Measurements from ENCODE around the gene YY1.
"Not testable (repeated sequence)": the region's sequence is repeated elsewhere in the genome, so short reads cannot be mapped to it uniquely, and the experiment has no call there.

YY1 gene

GRCh38 chr14:100215330-100215885, 23.5 kb upstream of the YY1 start:
- H3K9me3 ChIP-seq (ENCODE audit: control insufficient read depth, low read depth, low read length) = no peaks in the 10 kb centered on the region

DNA sequence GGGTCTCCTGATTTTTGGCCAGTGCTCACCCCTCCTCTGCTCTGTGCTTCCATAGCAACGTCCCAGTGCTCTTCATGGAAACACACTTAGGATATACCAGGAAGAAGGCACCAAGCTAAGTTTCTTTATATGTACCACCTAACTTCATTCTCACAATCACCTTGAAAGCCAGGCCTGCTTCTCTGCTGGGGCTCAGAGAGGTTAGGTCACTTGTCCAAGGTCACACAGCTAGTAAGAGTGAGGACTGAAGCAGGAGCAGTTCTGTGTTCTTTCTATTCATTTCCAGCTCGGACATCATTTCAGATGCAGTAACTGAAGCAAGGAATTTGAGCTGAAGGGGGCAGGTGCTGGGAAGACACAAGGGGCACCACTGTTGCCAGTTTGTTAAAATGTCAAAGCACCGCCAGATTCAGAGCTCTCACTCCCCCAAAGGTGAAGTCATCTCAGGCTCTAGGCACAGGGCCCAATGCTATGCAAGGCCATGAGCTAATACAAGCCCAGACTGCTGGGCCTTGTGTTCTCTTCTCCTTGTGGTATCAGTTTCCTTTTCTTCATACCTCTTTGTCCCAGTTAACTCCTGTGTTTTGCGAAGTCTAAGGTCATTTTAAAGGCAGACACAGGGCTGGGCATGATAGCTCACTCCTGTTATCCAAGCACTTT, 19.7 kb upstream of the YY1 start:
- H3K9me3 ChIP-seq (ENCODE audit: control insufficient read depth, low read depth, low read length) = no peaks in the 10 kb centered on the region
- no peak overlapping the region for H3K27ac ChIP-seq (ENCODE audit: low read length)
- no peaks in the 10 kb centered on the region for H3K27me3 ChIP-seq (ENCODE audit: control insufficient read depth, insufficient read depth, low read length)
- no peak overlapping the region for H3K4me3 ChIP-seq (ENCODE audit: low read length)
- H3K36me3 ChIP-seq (ENCODE audit: control insufficient read depth, low read depth, low read length) = no peaks in the 10 kb centered on the region
- H3K4me1 ChIP-seq (ENCODE audit: control insufficient read depth, low read depth, low read length) = peaks cover 33% of the 10 kb centered on the region
- no peak overlapping the region for H3K9ac ChIP-seq (ENCODE audit: low read length)

More at GRCh38 chr14:100215330-100215885, 23.5 kb upstream of the YY1 start:
- Histone ChIP-seq H3K27ac (ENCODE audit: low read length) (no peak overlapping the region), H3K27me3 (ENCODE audit: control insufficient read depth, insufficient read depth, low read length) (no peaks in the 10 kb centered on the region), H3K9ac (ENCODE audit: low read length) (no peak overlapping the region), H3K4me1 (ENCODE audit: control insufficient read depth, low read depth, low read length) (peaks cover 5% of the 10 kb centered on the region), H3K4me3 (ENCODE audit: low read length) (no peak overlapping the region), H3K36me3 (ENCODE audit: control insufficient read depth, low read depth, low read length) (no peaks in the 10 kb centered on the region)

- Histone ChIP-seq H3K27ac (ENCODE audit: low read length) (peak overlapping the region; percentile 73), H3K4me1 (ENCODE audit: control insufficient read depth, low read depth, low read length) (peaks cover 32% of the 10 kb centered on the region), H3K36me3 (ENCODE audit: control insufficient read depth, low read depth, low read length) (no peaks in the 10 kb centered on the region), H3K9ac (ENCODE audit: low read length) (peak overlapping the region; percentile 56), H3K9me3 (ENCODE audit: control insufficient read depth, low read depth, low read length) (no peaks in the 10 kb centered on the region), H3K4me3 (ENCODE audit: low read length) (peak overlapping the region; percentile 59), H3K27me3 (ENCODE audit: control insufficient read depth, insufficient read depth, low read length) (no peaks in the 10 kb centered on the region)
Observed at GRCh38 chr14:100221533-100222223, 17.3 kb upstream of the YY1 start.

DNA sequence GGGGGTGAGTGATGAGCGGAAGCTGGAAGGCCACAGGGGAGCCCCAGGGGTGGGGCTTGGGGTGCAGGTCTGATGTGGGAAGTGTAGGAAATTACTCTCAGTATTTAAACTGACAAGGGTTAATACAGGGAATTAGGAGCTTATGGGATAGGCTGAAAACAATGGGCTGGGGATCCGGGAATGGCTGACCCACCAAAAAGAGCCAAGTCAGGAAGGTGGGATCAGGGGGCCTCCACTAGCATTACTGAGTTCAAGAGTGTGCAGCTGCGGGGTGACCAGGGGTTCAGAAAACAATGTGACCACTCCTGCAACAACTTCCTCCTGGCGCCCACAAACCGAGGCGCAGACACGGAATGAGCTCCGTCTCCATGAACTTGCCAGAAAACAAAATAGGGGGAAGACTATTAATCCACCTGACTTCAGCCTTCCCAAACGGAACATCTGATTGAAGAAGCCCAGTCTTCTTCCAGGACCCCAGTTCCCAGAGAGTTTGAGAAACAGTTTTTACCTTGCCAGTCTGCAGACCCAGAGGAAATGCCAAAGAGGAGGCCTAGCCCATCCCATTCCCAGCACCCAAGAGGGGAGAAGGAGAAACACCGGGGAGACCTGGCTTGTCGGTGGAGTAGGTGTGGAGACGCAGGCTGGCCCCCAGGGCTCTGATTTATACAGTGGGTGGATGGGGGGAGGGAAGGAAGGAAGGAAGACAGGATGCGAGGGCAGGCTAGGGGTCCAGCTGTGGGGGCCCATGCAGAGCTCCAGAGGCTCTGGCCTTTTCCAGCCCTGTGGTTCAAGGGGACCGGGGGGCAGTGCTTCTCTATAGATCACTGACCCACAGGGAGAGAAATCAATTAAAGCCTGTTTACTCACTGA, 16.5 kb upstream of the YY1 start:
- H3K4me1 ChIP-seq (ENCODE audit: control insufficient read depth, low read depth, low read length) = peaks cover 32% of the 10 kb centered on the region

GRCh38 chr14:100223332-100224201, 15.4 kb upstream of the YY1 start:
- peak overlapping the region; percentile 57 for H3K27ac ChIP-seq (ENCODE audit: low read length)
- no peaks in the 10 kb centered on the region for H3K27me3 ChIP-seq (ENCODE audit: control insufficient read depth, insufficient read depth, low read length)
- peaks cover 32% of the 10 kb centered on the region for H3K4me1 ChIP-seq (ENCODE audit: control insufficient read depth, low read depth, low read length)

More for the DNA sequence above, 16.5 kb upstream of the YY1 start:
- Histone ChIP-seq H3K9me3 (ENCODE audit: control insufficient read depth, low read depth, low read length) (no peaks in the 10 kb centered on the region), H3K36me3 (ENCODE audit: control insufficient read depth, low read depth, low read length) (no peaks in the 10 kb centered on the region), H3K27me3 (ENCODE audit: control insufficient read depth, insufficient read depth, low read length) (no peaks in the 10 kb centered on the region), H3K4me3 (ENCODE audit: low read length) (peak overlapping the region; percentile 59), H3K27ac (ENCODE audit: low read length) (peak overlapping the region; percentile 73), H3K9ac (ENCODE audit: low read length) (peak overlapping the region; percentile 56)

DNA sequence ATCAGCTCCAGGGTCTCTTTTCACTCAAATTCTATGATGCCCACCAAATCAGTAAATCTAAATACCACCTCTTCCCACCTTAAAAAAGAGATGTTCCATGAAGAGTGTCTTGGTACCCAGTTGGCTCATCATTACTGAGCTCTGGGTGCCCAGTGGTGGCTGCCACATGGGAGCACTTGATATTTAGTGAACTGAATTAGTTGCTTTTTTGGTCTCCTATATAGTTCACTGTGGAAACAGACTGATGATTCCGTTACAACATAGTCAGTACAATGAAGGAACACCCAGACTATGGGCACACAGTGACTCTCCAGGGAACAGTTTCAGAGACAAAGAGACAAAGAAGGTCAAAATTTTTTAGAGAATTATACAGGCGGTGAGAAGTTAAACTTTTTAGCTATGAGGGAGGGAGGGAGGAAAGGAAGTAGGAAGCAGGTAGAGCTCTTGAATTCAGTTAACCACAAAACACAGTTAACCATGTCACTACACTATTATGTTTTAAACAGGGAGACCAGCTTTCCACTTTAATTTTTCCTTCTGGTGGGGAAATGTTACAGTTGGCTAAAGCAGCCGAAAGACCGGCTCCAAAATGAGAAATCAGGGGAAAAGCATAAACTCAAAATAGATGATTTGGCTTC, 14.6 kb upstream of the YY1 start:
- H3K4me3 ChIP-seq (ENCODE audit: low read length) = no peak overlapping the region
- H3K27ac ChIP-seq (ENCODE audit: low read length) = no peak overlapping the region

More at GRCh38 chr14:100223332-100224201, 15.4 kb upstream of the YY1 start:
- Histone ChIP-seq H3K4me3 (ENCODE audit: low read length) (no peak overlapping the region), H3K9me3 (ENCODE audit: control insufficient read depth, low read depth, low read length) (no peaks in the 10 kb centered on the region), H3K36me3 (ENCODE audit: control insufficient read depth, low read depth, low read length) (peaks cover 3% of the 10 kb centered on the region), H3K9ac (ENCODE audit: low read length) (peak overlapping the region; percentile 7)

DNA sequence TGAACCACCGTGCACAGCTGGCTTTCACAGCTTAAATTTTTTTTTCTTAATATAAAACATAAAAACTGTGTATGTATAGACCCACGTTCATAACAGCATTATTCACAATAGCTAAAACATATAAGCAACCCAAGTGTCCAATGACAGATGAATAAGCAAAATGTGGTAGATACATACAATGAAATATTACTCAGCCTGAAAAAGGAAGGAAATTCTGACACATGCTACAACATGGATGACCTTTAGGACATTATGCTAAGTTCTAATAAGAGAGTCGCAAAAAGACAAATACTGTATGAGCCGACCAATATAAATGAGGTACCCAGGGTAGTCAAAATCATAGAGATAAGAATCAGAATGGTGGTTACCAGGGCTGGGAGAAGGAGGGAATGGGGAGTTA, 13.8 kb upstream of the YY1 start:
- H3K4me1 ChIP-seq (ENCODE audit: control insufficient read depth, low read depth, low read length) = peaks cover 32% of the 10 kb centered on the region
- no peaks in the 10 kb centered on the region for H3K9me3 ChIP-seq (ENCODE audit: control insufficient read depth, low read depth, low read length)
- no peaks in the 10 kb centered on the region for H3K27me3 ChIP-seq (ENCODE audit: control insufficient read depth, insufficient read depth, low read length)
- peaks cover 8% of the 10 kb centered on the region for H3K36me3 ChIP-seq (ENCODE audit: control insufficient read depth, low read depth, low read length)
- H3K4me3 ChIP-seq (ENCODE audit: low read length) = no peak overlapping the region
- no peak overlapping the region for H3K27ac ChIP-seq (ENCODE audit: low read length)
- H3K9ac ChIP-seq (ENCODE audit: low read length) = no peak overlapping the region

More for the DNA sequence above, 14.6 kb upstream of the YY1 start:
- Histone ChIP-seq H3K9me3 (ENCODE audit: control insufficient read depth, low read depth, low read length) (no peaks in the 10 kb centered on the region), H3K27me3 (ENCODE audit: control insufficient read depth, insufficient read depth, low read length) (no peaks in the 10 kb centered on the region), H3K4me1 (ENCODE audit: control insufficient read depth, low read depth, low read length) (peaks cover 32% of the 10 kb centered on the region), H3K36me3 (ENCODE audit: control insufficient read depth, low read depth, low read length) (peaks cover 3% of the 10 kb centered on the region), H3K9ac (ENCODE audit: low read length) (no peak overlapping the region)

- Histone ChIP-seq H3K36me3 (ENCODE audit: control insufficient read depth, low read depth, low read length) (peaks cover 11% of the 10 kb centered on the region), H3K27me3 (ENCODE audit: control insufficient read depth, insufficient read depth, low read length) (no peaks in the 10 kb centered on the region), H3K4me3 (ENCODE audit: low read length) (no peak overlapping the region), H3K4me1 (ENCODE audit: control insufficient read depth, low read depth, low read length) (no peaks in the 10 kb centered on the region), H3K9ac (ENCODE audit: low read length) (no peak overlapping the region), H3K9me3 (ENCODE audit: control insufficient read depth, low read depth, low read length) (no peaks in the 10 kb centered on the region), H3K27ac (ENCODE audit: low read length) (no peak overlapping the region)
Observed at GRCh38 chr14:100230361-100230760, 8.6 kb upstream of the YY1 start.

DNA sequence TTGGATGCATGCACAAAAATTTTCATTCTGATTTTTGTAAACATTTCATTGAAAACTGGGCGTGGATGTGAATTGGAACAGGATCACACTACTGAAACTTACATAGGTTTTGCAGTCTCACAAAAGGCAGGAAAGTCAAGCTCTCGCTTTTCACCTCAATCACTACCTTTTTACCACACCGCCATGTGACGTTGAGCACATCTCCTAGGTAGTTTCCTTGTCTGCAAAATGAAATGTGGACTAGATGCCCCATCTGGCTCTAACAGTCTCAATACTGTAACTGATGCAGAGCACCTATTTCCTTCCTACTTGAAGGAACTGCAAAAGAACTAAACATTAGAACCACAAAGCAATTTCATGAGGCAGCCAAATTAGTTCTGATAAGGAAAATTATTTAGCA, 4.4 kb upstream of the YY1 start:
- H3K27me3 ChIP-seq (ENCODE audit: control insufficient read depth, insufficient read depth, low read length) = no peaks in the 10 kb centered on the region
- H3K9ac ChIP-seq (ENCODE audit: low read length) = no peak overlapping the region
- H3K27ac ChIP-seq (ENCODE audit: low read length) = no peak overlapping the region
- peaks cover 5% of the 10 kb centered on the region for H3K4me1 ChIP-seq (ENCODE audit: control insufficient read depth, low read depth, low read length)
- H3K4me3 ChIP-seq (ENCODE audit: low read length) = no peak overlapping the region
- no peaks in the 10 kb centered on the region for H3K9me3 ChIP-seq (ENCODE audit: control insufficient read depth, low read depth, low read length)
- peaks cover 6% of the 10 kb centered on the region for H3K36me3 ChIP-seq (ENCODE audit: control insufficient read depth, low read depth, low read length)

DNA sequence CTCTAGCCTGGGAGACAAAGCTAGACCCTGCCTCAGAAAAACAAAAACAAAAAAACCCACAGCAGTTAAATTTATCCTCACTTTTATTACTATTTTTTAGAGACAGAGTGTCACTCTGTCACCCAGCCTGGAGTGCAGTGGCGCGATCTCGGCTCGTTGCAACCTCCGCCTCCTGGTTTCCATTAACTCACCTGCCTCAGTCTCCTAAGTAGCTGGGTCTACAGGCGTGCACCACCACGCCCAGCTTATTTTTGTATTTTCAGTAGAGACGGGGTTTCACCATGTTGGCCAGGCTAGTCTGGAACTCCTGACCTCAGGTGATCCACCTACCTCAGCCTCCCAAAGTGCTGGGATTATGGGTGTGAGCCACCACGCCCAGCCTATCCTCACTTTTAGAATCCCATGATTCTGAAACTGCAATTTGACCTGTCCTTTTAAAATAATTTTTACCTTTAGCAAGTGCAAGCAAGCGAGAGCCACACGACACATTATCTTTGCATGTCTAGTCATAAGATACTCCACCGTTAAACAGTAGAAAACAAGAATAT, 2.6 kb upstream of the YY1 start:
- H3K9ac ChIP-seq (ENCODE audit: low read length); H3K27me3 ChIP-seq (ENCODE audit: control insufficient read depth, insufficient read depth, low read length); H3K36me3 ChIP-seq (ENCODE audit: control insufficient read depth, low read depth, low read length); H3K27ac ChIP-seq (ENCODE audit: low read length); H3K4me1 ChIP-seq (ENCODE audit: control insufficient read depth, low read depth, low read length); H3K9me3 ChIP-seq (ENCODE audit: control insufficient read depth, low read depth, low read length): not testable (repeated sequence)
- peak overlapping the region; percentile 92 for H3K4me3 ChIP-seq (ENCODE audit: low read length)
